GM12864 (cell line): ENCODE measurements around the gene KCNMA1.
A peak's percentile ranks its signal among the peaks of the same experiment; 100 is the strongest.

Experiments used
- DNase-seq: peaks from one replicate; pipeline ENCODE4 v3.0.0-alpha.2; 2011; ENCODE audit warnings: low read depth
- H3K4me3 ChIP-seq: 2 replicates; pipeline ENCODE4 v1.5.1; 2011; ENCODE audit warnings: mild to moderate bottlenecking, low read depth, low read length, control low read depth
- CTCF ChIP-seq: IDR thresholded peaks from 2 replicates; pipeline ENCODE4 v1.5.1; 2011; ENCODE audit warnings: low read depth, mild to moderate bottlenecking, moderate library complexity, low read length, control low read depth, inconsistent platforms; ENCODE audit errors: missing control alignments

The KCNMA1 gene

DNA sequence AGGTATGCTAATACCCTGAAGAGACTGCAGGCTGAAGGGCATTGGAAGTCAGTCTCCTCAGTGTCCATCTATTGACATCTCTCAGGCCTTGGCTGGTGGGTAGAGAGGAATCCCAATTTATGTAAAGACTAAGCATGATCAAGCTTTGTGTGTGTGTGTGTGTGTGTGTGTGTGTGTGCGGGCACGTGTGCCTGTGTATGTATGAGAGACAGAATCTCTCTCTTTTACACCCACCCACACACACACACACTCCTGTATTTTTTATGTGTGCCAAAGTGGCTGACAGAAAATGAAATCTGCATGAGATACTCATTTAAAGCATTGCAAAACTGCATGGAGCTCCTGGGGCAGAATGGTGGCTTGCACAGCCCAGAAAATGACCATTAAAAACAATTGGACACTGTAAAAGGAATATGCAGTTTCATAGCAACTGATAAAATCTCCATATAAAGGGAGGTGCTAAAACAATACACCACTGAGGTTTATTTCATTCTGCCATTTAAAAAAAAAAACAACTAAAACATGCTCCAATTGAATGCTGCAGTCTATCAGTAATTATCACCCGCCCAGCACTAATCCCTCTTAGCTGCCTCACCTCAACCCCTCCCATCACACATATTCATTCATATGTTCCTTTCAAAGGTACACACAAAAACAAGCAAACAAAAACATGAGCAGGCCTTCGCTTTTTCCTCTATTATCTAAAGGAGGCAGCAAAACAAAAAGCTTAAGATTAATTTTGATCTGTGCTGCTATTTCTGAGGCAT, 385.0 kb downstream of the KCNMA1 start:
- no peak for DNase-seq
- H3K4me3 ChIP-seq, result no peak overlapping the region
- no peak for TF ChIP-seq CTCF

DNA sequence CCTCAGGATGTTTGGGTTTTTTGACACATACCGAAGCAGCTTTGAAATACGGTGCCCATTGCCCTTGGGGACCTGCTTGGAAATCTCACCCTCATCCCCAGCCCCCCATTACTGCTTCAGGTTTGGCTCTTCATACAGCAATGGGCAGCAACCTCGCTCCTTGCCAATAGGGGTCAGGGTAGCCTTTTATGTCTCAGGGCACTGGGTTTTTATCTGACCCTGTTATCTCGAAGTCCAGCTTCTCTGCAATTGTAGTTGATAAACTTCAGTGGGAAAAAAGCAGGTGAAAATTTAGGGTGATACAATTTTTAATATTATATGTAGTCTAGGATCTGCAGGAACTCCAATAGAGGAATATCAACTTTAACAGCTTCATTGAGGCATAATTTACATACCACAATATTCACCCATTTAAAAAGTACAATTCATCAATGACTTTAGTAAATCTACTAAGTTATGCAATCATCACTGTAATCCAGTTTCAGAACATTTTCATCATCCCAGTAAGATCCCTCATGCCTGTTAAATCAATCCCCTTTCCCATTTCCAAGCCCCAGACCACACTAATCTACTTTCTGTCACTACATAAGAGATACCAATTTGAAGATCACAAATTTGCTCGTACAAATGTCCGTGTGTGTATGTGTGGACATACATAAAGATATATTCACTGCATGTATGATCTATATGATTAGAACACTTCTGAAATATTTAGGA, 386.2 kb downstream of the KCNMA1 start:
- DNase-seq, result no peak
- peak; percentile 48 for TF ChIP-seq CTCF

DNA sequence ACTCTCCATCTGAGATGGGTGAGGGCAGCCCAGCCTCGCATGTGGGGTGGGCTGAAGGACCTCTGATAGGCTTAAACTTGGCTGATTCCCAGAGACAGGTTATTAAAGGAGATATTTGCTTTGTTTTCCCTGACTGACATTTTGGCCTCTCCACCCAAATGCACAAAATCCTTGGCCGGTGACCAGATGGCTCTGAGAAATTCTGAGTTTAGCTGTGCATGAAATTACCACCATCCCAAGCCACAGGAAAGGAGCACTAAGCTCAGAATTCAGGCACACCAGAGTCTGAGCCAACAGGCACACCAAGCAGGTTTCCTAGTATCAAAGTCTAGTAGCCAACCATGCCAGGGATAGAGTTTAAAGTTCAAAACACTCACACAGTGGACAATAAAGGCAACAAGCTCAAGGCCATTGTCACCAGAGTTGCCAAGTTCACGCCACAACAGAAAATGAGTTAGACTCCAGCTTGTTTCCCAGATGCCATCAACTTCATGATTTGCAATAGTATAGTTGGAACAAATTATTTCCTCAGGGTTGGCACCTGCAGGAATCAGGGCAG, 387.6 kb downstream of the KCNMA1 start:
- no peak overlapping the region for H3K4me3 ChIP-seq
- no peak for TF ChIP-seq CTCF
- no peak for DNase-seq

More for the DNA sequence above, 386.2 kb downstream of the KCNMA1 start:
- no peak overlapping the region for H3K4me3 ChIP-seq

DNA sequence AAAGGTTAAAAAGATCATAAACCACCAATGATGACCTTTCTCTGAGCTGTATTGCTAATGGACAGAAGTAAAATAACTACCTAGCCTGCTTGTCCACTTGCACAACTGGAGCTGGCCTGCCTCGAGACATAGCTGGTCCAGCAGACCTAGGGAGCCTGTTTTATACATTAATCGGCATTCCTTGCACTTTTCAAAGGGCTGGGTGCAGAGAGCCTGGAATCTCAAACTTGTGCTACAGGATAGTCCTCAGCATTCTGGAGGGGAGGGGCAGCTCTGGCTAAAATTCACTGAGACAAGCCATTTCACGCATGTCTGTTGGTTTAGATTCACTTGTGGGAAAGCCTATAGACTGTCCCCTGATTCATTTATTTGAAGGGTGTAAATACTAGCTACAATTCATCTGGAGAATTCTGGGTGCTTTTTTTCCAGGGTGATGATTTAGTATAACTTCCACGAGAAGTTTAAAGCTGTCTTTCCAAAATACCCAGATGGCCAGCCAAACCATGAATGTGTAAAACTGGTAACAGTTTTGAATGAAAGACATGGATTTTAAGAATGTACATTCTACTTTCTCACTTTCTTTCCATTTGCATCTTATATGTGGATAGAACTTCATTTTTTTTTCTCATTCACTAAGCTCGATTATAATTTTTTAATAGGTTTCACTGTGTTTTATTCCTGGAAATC, 389.4 kb downstream of the KCNMA1 start:
- no peak overlapping the region for H3K4me3 ChIP-seq
- TF ChIP-seq CTCF, result no peak

GRCh38 chr10:77247031-77247990, 390.3 kb downstream of the KCNMA1 start:
- H3K4me3 ChIP-seq, result no peak overlapping the region
- TF ChIP-seq CTCF, result no peak
- no peak for DNase-seq

More for the DNA sequence above, 389.4 kb downstream of the KCNMA1 start:
- no peak for DNase-seq

- no peak for DNase-seq
- no peak overlapping the region for H3K4me3 ChIP-seq
- TF ChIP-seq CTCF, result no peak
Measured at GRCh38 chr10:77245953-77246352, 391.7 kb downstream of the KCNMA1 start.
